Measurements from ENCODE around the gene CASP8.

GRCh38 chr2:201261906-201262305 is 1.6 kb downstream of the CASP8 start:
- TF ChIP-seq CTCF (IDR thresholded peaks at IDR 0.05; ENCODE audit: extremely low read depth in 1 of 2, insufficient read depth in 1 of 2, low read depth in 1 of 2, low read length in 2 of 2), result no peak
- no peak for TF ChIP-seq POLR2A (IDR thresholded peaks at IDR 0.05; ENCODE audit: low read depth, low read length)
- TF ChIP-seq POLR2AphosphoS5 (IDR thresholded peaks at IDR 0.05; ENCODE audit: insufficient read depth, low read depth, low read length), result no peak
- no peak for TF ChIP-seq JUN (IDR thresholded peaks at IDR 0.05; ENCODE audit: borderline replicate concordance, insufficient read depth, insufficient read length, low read depth)
- TF ChIP-seq FOS (IDR thresholded peaks at IDR 0.05; ENCODE audit: borderline replicate concordance, insufficient read depth, low read length), result no peak
- TF ChIP-seq MAX (IDR thresholded peaks at IDR 0.05; ENCODE audit: insufficient read depth, insufficient read length), result no peak
- no peak for TF ChIP-seq MYC (IDR thresholded peaks at IDR 0.05; ENCODE audit: low read depth, low read length)
